ENCODE measurements around the gene MUC16. TPM values are rescaled to one million over a fixed set of nuclear protein-coding genes. Genes with fewer than 3 reads are reported as not detected.
"Not testable (repeated sequence)": the region's sequence is repeated elsewhere in the genome, so short reads cannot be mapped to it uniquely, and the experiment has no call there.

The MUC16 gene
- total RNA-seq, result 0.49 TPM

GRCh38 chr19:9009935-9010651 is at the start of gene MUC16:
Gene MUC16, minus strand, starts transcription at chr19:9010409.
- DNase-seq, result no peak

DNA sequence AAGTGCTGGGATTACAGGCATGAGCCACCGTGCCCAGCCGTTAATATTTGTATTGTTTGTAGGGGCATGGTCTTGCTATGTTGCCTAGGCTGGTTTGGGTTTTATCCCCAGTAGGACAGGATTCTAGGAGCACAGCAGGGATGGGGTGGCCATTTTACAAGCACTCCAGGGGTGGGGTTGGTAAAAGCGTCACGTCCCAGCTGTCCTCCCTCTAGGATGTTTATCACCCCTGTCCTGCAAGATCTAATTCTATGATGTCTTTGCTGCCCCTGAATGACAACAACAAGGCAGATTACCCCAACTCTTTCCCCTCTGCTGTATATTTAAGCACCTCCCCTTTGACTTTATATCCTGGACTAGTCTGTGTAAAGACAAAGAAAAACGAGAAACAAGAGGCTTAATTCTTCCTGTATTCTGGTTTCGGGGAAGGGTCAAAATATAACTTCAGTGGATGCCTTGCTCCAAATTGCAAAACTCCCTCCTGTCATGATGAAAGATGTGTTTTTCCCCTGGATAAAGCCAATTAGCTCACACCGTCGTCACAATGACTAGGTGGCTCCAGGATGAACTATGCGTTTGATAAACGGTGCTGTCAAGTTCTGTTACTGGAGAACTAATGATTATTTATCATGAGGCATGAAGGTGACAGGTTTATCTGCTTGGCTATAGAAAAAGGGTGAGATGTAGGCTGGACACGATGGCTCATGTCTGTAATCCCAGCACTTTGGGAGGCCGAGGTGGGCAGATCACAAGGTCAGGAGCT is 48.9 kb upstream of the MUC16 start:
- no peak for DNase-seq

DNA sequence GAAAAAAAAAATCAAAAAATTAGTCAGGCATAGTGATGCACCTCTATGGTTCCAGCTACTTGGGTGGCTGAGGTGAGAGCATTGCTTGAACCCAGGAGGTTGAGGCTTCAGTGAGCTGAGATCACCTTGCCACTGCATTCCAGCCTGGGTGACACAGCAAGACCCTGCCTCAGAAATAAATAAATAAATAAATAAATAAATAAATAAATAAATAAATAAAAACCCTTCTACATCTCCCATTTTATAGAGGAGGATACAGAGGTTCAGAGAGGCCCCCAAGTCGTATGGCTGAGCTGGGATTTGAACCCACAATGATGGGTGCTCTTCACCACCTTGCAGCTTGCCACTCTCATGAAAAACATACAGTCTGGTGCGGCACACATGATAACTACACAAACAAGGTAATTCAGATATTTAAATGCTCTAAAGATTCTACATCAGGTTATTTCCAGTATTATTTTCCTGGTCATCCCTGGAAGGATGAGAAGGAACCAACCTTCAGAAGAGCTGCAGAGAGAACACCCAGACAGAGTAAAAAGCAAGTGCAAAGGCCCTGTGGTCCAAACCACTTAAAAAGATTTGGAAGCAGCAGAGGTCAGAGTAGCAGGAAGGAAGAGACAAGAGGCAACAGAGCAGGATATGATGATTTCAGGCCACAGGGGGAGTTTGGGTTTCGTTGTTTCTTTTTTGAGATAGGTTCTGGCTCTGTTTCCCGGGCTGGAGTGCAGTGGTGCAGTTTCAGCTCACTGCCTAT is 47.5 kb upstream of the MUC16 start:
- DNase-seq, result no peak

- not testable (repeated sequence) for DNase-seq
Observed at GRCh38 chr19:9056131-9056530, 45.9 kb upstream of the MUC16 start.

DNA sequence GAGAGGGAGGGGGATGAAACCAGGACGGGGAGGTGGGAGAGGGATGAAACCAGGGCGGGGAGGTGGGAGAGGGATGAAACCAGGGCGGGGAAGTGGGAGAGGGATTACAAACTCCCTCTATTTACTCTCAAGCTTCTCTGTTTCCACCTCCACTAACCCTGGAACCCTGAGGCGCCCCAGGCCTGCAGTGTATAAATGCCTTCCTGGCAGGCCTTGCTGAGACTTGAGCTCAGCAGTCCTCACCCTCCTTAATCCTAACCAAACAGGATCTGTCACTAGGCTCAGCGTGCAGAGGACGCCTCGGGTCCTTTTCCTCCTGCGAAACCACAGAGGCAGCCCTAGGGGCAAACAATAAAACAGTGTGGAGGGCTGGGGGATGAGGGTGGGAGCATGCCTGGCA is 44.6 kb upstream of the MUC16 start:
- no peak for DNase-seq

DNA sequence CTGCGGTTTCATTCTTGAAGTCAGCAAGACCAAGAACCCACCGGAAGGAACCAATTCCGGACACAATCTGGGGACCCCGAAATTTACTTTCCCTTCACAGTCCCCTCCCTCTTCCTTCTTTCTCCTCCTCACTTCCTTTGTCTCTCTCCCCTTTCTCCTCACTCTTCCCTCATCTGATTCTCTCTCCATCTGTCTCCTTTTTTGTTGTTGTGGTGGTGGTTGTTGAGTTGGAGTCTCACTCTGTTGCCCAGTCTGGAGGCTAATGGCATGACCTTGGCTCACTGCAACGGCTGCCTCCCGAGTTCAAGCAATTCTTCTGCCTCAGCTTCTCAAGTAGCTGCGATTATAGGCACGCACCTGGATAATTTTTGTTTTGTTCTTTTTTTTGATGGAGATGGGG is 44.0 kb upstream of the MUC16 start:
- DNase-seq, result no peak

GRCh38 chr19:9053674-9054073 is 43.5 kb upstream of the MUC16 start:
- DNase-seq, result not testable (repeated sequence)

- no peak for DNase-seq
Observed at GRCh38 chr19:9052894-9053293, 42.7 kb upstream of the MUC16 start.

DNA sequence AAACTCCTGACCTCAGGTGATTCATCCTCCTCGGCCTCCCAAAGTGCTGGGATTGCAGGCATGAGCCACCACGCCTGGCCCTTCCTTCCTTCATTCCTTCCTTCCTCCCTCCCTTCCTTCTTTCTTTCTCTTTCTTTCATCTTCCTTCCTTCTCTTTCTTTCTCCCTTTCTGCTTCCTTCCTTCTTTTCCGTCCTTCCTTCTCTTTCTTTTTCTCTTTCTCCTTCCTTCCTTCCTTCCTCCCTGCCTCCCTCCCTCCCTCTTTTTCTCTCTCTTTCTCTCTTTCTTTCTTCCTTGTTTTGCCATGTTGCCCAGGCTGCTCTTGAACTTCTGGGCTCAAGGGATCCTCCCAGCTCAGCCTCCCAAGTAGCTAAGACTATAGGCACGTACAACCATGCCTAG is 36.5 kb upstream of the MUC16 start:
- no peak for DNase-seq

- no peak for DNase-seq
Observed at GRCh38 chr19:9044449-9044848, 34.2 kb upstream of the MUC16 start.

DNA sequence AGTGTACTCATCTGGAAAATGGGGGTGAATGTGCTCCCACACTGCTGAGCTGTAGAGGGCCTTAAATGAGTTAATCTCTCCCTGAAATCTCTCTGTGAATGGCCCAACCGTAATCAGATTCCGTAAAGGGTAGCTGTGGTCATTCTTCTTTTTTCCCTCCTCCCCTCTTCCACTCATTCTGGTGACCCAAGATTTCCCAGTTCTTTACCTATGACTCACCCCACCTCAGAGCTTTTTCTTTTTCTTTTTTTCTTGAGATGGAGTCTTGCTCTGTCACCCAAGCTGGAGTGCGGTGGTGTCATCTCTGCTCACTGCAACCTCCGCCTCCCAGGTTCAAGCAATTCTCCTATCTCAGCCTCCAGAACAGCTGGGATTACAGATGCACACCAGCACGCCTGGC is 33.3 kb upstream of the MUC16 start:
- no peak for DNase-seq

- no peak for DNase-seq
Observed at GRCh38 chr19:9041023-9041422, 30.8 kb upstream of the MUC16 start.

GRCh38 chr19:9040131-9040530 is 29.9 kb upstream of the MUC16 start:
- DNase-seq, result no peak

DNA sequence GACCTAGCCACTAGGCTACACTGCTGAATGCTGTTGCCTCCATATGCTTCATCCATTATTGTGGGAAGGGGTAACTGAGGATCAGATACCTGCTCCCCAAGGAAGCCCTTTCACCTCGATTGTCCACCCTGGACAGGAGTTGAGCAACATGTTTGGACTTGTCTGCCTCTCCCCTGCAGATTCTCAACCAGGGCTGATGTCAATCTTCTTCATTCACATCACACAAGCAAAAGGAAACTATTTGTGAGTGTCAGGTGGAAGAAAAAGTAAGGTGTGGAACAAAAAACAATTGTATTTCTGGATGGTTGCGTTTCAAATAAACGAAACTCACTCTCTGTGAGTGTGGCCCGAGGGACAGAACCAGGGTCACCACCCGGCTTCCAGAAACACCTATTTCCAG is 29.5 kb upstream of the MUC16 start:
- no peak for DNase-seq

DNA sequence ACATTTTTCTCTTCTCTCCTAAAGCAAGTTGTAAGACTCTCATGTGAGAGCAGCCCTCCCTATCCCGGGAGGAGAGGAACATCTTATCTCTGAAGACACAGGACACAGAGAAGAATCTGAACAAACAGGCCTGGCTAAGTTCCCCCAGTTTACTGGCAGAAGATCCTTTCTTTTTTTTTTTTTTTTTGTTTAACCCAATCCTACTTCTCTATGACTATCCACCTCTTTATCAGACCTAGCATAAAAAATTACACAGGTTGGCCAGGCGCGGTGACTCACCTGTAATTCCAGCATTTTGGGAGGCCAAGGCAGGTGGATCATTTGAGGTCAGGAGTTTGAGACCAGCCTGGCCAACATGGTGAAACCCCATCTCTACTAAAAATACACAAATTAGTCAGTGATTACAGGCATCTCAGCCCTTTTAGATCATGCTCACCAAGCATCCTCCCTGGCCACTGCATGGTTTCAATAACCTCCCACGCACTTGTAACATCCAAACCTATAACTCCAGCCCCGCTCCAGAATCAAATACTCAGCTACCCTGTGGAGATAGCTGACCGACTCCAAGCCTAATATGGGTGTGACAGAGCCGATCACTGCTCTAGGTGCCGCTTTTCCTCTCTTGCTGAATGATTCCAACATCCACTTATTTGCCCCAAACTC is 27.3 kb upstream of the MUC16 start:
- DNase-seq, result no peak

GRCh38 chr19:9032136-9032631 is 22.0 kb upstream of the MUC16 start:
- no peak for DNase-seq

DNA sequence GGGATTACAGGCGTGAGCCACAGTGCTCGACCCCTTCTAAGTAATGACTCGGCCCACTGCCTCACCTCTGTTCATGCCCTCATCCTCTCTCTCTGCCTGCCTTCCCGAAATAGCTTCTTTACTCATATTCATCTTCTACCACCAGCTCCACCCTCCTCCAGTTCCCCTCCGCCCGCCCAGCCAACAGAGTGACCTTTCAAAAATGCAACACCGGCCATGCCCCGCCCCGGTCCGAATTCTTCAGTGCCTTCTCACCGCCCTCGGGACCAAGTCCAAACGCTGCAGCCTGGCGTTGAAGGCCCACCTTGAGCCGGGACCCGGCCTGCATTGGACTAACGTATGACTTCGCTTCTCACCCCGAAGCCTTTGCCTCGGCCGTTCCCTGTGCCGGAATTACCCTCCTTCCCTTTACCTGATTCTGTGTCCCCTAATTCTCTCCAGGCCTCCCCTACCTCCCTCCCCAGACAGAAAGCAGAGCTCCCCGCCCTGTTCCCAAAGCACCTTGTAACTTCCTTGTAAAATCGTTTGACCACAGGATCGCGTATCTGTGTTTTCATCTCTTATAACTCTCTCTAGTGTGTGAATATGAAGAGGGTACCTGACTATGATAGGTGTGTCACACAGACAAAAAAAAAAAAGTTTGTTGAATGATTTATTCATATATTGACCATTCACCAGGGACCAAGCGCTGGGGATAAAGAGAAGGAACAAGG is 8.1 kb upstream of the MUC16 start:
- no peak for DNase-seq

DNA sequence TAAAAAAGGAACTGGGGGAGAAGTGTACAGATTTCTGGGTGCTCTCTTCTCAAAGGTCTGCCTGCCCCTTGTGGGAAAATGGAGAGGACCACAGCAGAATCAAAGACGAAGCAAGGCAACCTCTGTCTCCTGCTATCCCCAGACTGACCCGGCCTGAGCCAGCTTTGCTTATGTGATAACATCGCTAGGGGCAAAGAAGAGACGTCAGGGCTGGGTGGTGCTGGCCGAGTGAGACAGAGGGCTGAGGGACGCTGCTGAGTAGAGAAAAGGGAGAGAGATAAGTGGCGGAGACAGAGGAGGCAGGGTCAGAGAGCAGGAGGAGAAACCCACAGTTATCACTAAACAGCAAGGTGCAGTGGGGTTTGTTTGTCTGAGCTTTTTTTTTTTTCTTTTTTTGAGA is 4.6 kb upstream of the MUC16 start:
- DNase-seq, result no peak

- no peak for DNase-seq
Observed at GRCh38 chr19:9013988-9014387, 3.8 kb upstream of the MUC16 start.

GRCh38 chr19:9011875-9012274 is 1.7 kb upstream of the MUC16 start:
- DNase-seq, result no peak

- DNase-seq, result no peak
Observed at GRCh38 chr19:9010693-9011092, 484 bp upstream of the MUC16 start.

GRCh38 chr19:9009431-9009830 is 778 bp downstream of the MUC16 start:
- DNase-seq, result no peak
